Left kidney (tissue), 2 donors: ENCODE measurements around the gene SHLD1. TPM values are rescaled to one million over a fixed set of nuclear protein-coding genes. Genes with fewer than 3 reads are reported as not detected.

Experiments used
- DNase-seq: peaks from one replicate; pipeline ENCODE4 v3.0.0-alpha.2; 2013
- polyA plus RNA-seq: library from polyadenylated mRNA; unstranded; fragments of 120-200 nt; gene quantifications from one replicate; pipeline ENCODE4 v1.2.1, GENCODE V29; 2013; ENCODE audit not compliant: insufficient read length

SHLD1 gene
- polyA plus RNA-seq, 1 donor = 7.6 TPM

DNA sequence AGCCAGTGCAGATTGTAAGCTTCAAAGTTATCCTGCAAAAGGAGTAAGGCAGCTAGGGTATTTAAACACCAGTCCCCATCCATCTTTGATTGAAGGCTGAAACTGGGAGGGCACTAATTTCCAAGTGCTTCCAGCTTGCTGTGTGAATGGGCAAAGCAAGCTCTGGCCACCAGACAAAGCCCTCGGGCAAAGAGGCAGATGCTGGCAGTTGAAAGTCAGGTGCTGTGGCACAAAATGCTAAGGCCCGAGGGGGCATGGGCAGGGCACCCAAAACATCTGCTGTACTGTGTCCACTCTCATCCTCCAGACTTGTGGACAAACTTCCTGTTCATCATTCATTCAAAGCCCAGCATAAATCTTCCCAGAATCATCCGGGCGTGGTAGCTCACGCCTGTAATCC lies 137.2 kb downstream of the SHLD1 start:
- DNase-seq = no peak

DNA sequence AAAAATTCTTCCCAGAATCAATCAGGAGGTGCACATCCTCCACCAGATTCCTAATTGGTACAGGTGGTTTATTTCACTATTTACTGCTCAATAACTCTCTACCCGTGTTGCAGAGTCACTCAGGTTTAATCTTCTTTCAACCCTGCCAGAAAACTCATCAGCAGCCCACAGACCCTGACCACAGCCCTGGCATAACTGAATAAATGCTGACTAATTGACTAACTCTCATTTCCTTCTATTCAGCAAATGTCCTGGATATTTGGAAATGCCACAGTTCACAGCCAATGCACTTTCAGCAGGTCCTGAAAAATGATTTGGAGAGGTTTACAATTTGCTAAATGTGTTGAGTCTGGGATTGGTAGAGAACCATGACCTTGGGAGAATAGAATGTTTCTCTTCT lies 137.8 kb downstream of the SHLD1 start:
- DNase-seq = no peak

DNA sequence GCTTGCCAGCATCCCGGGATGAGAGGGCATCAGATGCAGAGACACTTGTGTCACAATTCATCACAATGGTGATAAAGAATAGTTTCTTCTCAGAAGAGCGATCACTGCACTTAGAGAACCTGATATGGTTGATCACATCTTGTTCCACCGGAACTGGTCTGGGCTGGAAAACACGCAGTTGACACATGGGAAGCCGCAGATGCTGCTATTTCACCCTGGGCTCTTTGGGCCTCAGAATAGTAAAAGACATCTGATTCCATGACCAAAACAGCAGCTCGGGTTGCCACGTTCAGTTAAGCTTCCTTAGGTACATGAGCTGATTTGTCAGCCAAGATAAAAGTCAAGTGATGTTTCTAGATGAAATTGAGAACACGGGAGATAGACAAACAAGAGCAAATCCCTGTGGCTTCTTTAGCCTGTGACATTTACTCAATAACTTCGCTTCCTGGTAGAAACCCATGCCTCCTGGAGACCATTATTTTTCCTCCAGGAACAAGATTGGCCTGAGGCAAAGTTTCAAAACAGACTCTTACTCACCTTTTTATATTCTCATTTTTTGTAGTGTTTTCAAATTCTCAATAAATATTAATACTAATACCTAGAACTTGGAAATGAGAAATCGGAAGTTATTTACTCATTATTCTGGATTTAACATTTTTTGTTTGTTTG lies 140.7 kb downstream of the SHLD1 start:
- peak; percentile 38 for DNase-seq

DNA sequence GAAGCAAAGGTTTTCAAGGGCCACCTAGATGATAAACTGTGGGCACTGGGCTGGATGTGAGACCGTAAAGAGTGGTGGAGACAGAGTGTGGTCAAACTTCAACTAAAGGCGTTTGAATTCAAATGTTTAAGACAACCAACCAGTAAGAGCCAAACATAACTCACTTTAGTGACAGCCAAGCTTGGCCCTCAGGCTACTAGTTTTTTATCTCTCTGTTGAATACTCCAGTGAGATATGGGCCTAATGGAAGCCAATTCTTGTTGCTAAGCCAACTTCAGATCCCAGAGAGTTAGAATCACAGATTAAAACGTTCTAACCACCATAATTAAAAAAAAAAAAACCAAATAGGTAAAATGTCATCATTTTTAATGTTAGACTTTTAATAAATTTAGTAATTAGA lies 142.9 kb downstream of the SHLD1 start:
- no peak for DNase-seq

DNA sequence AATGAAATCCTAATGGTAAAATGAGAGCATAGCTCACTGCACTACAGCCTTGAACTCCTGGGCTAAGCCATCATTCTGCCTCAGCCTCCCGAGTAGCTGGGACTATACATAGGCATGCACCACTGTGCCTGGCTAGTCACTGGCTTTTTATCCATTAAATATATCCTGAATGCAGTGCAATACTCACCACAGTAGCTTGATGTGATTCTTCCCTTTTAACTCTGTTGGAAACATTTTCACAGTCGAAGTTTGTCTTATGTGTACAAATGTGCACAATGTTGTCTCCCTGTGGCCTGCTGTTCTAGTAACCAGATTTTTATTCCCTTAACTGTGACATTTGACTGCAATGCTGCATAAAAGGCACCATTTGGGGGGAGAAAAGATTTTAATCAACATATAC lies 143.4 kb downstream of the SHLD1 start:
- no peak for DNase-seq

DNA sequence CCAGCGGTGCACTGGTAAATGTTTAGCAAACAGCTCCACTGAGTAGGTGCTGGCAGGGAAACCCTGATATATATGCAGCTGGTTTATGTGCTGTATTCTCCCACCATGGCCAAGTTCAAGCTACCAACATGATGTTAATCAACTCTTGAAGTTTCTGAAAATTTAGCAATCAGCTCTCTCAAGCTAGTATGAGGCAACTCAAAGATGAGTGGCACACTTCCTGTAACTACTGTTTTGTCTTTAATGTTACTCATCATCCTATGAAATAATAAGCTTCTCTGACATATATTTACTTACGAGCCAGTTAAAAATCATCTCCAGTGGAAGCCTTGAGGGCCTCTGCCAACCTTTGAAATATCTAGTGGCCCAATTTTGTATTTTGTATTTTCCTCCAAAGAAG lies 145.4 kb downstream of the SHLD1 start:
- no peak for DNase-seq

DNA sequence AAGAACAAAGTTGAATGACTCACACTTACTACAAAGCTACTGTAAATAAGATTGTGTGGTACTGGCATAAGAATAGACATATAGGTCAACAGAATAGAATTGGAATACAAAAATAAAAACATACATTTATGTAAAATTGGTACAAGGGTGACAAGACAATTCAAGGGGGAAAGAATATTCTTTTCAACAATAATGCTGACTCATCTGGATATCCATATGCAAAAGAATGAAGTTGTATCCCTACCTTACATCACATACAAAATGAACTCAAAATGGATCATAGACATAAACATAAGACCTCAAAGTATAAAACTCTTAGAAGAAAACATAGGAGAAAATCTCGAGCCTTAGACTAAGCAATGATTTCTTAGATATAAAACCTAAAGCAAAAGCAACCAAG lies 149.2 kb downstream of the SHLD1 start:
- no peak for DNase-seq

DNA sequence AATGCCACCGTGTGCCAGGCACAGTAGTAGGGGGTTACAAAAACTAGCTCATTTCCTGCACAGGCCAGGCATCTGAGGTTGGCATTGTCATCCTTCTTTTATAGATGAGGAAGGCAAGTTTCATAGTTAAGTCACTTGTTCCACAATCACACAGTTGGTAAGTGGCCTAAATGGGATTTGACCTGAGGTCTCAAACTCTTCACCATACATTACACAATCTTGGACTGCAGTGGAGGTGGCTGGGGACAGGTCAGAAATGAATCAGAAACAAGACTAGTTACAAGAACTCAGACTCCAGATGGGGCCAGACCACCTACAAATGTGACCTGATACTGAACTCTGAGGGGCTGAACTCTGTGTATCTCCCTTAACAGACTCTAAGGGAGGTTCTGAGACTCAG lies 150.7 kb downstream of the SHLD1 start:
- no peak for DNase-seq

DNA sequence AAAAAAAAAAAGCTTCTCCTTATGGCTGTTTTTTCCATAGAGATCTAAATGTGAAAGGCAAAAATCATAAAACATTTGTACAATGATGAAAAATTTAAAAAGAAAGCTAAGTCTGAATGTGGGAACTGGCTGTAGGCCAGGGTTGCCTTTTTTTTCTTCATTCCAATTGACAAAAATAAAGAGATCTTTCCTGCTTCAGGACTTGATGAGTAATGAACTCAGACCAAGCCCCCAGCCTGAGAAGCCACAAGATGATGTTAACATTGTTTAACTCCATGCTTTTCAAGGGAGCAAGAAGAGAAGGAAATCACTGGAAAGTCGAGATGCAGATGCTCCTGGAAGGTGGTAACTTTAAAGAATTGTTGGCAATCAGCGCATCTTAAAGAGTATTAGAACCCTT lies 158.8 kb downstream of the SHLD1 start:
- no peak for DNase-seq

DNA sequence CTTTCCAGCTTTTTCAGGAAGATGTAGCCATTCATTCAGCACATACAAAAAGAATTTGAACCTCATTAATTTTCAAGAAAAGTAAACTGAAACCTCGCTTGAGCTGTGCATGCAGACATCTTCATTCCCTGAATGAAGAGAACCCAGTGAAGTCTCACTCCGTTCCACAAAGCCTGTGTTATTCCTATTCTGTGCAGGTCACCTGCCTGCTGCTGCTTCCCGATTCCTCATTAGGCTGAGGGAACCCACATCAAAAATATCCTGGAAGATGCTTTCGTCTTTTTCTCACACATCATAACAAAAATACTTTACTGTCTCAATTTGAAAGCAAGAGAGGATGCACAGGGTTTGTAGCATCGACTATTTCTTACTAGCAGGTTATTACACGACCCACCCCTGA lies 160.0 kb downstream of the SHLD1 start:
- no peak for DNase-seq

DNA sequence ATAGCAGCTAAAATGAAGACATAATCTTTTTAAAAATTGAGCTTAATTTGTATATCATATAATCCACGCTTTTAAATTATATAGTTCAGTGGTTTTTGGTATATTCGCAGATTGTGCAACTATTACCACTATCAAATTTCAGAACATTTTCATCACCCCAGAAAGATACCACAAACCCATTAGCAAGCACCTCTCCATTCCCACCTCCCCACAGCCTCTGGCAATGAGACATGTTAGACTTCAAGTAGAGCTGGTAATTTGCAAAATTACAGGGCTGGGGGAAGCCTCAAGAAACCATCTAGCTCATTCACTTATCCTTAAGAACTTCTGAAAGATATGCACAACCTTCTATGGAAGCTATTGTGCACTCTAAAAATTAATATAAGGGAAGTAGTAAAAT lies 163.0 kb downstream of the SHLD1 start:
- DNase-seq = no peak

Other genes starting within 250 kb of the SHLD1 start
- 54.0 TPM for gene GPCPD1, start 139.4 kb upstream of the SHLD1 start, polyA plus RNA-seq
- gene CHGB, start 161.1 kb downstream of the SHLD1 start, polyA plus RNA-seq = 3.5 TPM
- 20.3 TPM for gene TRMT6, start 200.1 kb downstream of the SHLD1 start, polyA plus RNA-seq
- gene MCM8, start 200.3 kb downstream of the SHLD1 start, polyA plus RNA-seq = 25.7 TPM